IMR-90 (cell line): Measurements from ENCODE around the gene ZNF41. TPM values are rescaled to one million over a fixed set of nuclear protein-coding genes. Genes with fewer than 3 reads are reported as not detected.

Experiments
- ATAC-seq: fragments of 200-7000 bp; cut with Tn5 transposase; 2 replicates; pipeline ENCODE4 v1.9.1; 2020; ENCODE audit warnings: low read depth, mild to moderate bottlenecking, moderate library complexity
- BruUV-seq: library from RNA; stranded (reverse); fragments of 400-500 nt; replicated peaks from 2 replicates; lab custom pipeline; 2021; lab: Mats Ljungman, UMichigan
- CTCF ChIA-PET: fragments of 300-600 bp; formaldehyde crosslinking; extraction: SDS; loops from one replicate; lab custom pipeline; 2021; ENCODE audit warnings: antibody characterized with exemption; lab: Yijun Ruan, JAX
- POLR2A ChIA-PET: fragments of 300-600 bp; sonication (Branson Sonifier 250); formaldehyde crosslinking; loops from one replicate; lab custom pipeline; 2022; ENCODE audit warnings: antibody characterized with exemption; ENCODE audit not compliant: unreplicated experiment; lab: Charles Lee
- DNase-seq: peaks from one replicate; pipeline ENCODE4 v3.0.0; 2013
- H2AFZ ChIP-seq: replicated peaks from 2 replicates; pipeline ENCODE3; 2013; ENCODE audit warnings: low read length, mild to moderate bottlenecking; ENCODE audit not compliant: poor library complexity
- H2AK5ac ChIP-seq: 2 replicates; pipeline ENCODE4 v1.6.1; 2013; ENCODE audit warnings: low read depth, low read length, inconsistent platforms
- H2AK9ac ChIP-seq: replicated peaks from 2 replicates; pipeline ENCODE3; 2013; ENCODE audit warnings: mild to moderate bottlenecking, low read depth, low read length, moderate library complexity; ENCODE audit not compliant: poor library complexity
- H2BK120ac ChIP-seq: 2 replicates; pipeline ENCODE4 v1.6.1; 2013; ENCODE audit warnings: low read depth, low read length, inconsistent platforms
- H2BK15ac ChIP-seq: 3 replicates; pipeline ENCODE4 v1.6.1; 2013; ENCODE audit warnings: low read depth, low read length, inconsistent platforms
- H2BK20ac ChIP-seq: 2 replicates; pipeline ENCODE4 v1.6.1; 2013; ENCODE audit warnings: low read depth, mild to moderate bottlenecking, inconsistent platforms, low read length, moderate library complexity
- H2BK5ac ChIP-seq: 2 replicates; pipeline ENCODE4 v1.6.1; 2013; ENCODE audit warnings: mild to moderate bottlenecking, low read depth, low read length, inconsistent platforms; ENCODE audit not compliant: poor library complexity, severe bottlenecking
- H3K14ac ChIP-seq: replicated peaks from 2 replicates; pipeline ENCODE4 v1.6.1; 2013; ENCODE audit warnings: low read depth, low read length, inconsistent platforms
- H3K18ac ChIP-seq: 2 replicates; pipeline ENCODE4 v1.6.1; 2013; ENCODE audit warnings: low read depth, low read length, control low read depth
- H3K23ac ChIP-seq: 2 replicates; pipeline ENCODE4 v1.6.1; 2013; ENCODE audit warnings: low read depth, low read length, inconsistent platforms
- H3K27ac ChIP-seq: 2 replicates; pipeline ENCODE4 v1.5.1; 2013; ENCODE audit warnings: mild to moderate bottlenecking, control low read depth, low read length; ENCODE audit not compliant: insufficient read depth
- H3K27me3 ChIP-seq: 2 replicates; pipeline ENCODE4 v1.6.1; 2013; ENCODE audit warnings: low read length; ENCODE audit not compliant: control insufficient read depth, insufficient read depth
- H3K36me3 ChIP-seq: 2 replicates; pipeline ENCODE4 v1.6.1; 2013; ENCODE audit warnings: low read length, mixed read lengths; ENCODE audit not compliant: control insufficient read depth, insufficient read depth
- H3K4ac ChIP-seq: 2 replicates; pipeline ENCODE4 v1.6.1; 2013; ENCODE audit warnings: low read depth, low read length, inconsistent platforms
- H3K4me1 ChIP-seq: 2 replicates; pipeline ENCODE4 v1.6.1; 2013; ENCODE audit warnings: low read length, mixed read lengths; ENCODE audit not compliant: control insufficient read depth, insufficient read depth
- H3K4me2 ChIP-seq: 2 replicates; pipeline ENCODE4 v1.6.1; 2013; ENCODE audit warnings: low read depth, mild to moderate bottlenecking, control low read depth, low read length, moderate library complexity
- H3K4me3 ChIP-seq: 2 replicates; pipeline ENCODE4 v1.5.1; 2013; ENCODE audit warnings: low read depth, mild to moderate bottlenecking, control low read depth, low read length, moderate library complexity; ENCODE audit not compliant: insufficient read depth
- H3K56ac ChIP-seq: 2 replicates; pipeline ENCODE4 v1.6.1; 2013; ENCODE audit warnings: low read length, inconsistent platforms; ENCODE audit not compliant: insufficient read depth; ENCODE audit errors: extremely low read depth
- H3K79me1 ChIP-seq, 2 experiments: 2 replicates each; pipeline ENCODE4 v1.6.1; 2013; ENCODE audit warnings: low read length in 2 of 2, inconsistent platforms in 1 of 2, low read depth in 1 of 2
- H3K9ac ChIP-seq: 2 replicates; pipeline ENCODE4 v1.6.1; 2013; ENCODE audit warnings: low read depth, low read length, control low read depth
- H3K9me1 ChIP-seq: 2 replicates; pipeline ENCODE4 v1.6.1; 2013; ENCODE audit warnings: low read length, inconsistent platforms; ENCODE audit not compliant: insufficient read depth
- H3K9me3 ChIP-seq: 2 replicates; pipeline ENCODE4 v1.6.1; 2013; ENCODE audit warnings: low read length; ENCODE audit not compliant: control insufficient read depth, insufficient read depth
- H4K20me1 ChIP-seq: 2 replicates; pipeline ENCODE4 v1.6.1; 2013; ENCODE audit warnings: low read length, inconsistent platforms; ENCODE audit not compliant: insufficient read depth
- H4K5ac ChIP-seq: 2 replicates; pipeline ENCODE4 v1.6.1; 2013; ENCODE audit warnings: mild to moderate bottlenecking, low read depth, low read length, control low read depth
- H4K8ac ChIP-seq, 2 experiments: 2 replicates each; pipeline ENCODE4 v1.6.1; 2013; ENCODE audit warnings: low read depth in 2 of 2, low read length in 2 of 2, control low read depth in 1 of 2, inconsistent platforms in 1 of 2
- H4K91ac ChIP-seq: 2 replicates; pipeline ENCODE4 v1.6.1; 2013; ENCODE audit warnings: low read depth, low read length, inconsistent platforms; ENCODE audit not compliant: insufficient read depth
- BHLHE40 ChIP-seq: fragments of 150-350 bp; IDR thresholded peaks from 2 replicates; pipeline ENCODE4 v1.6.1; 2016; ENCODE audit warnings: mild to moderate bottlenecking, low read depth, low read length
- CEBPB ChIP-seq: IDR thresholded peaks from 2 replicates; pipeline ENCODE4 v1.6.1; 2012; ENCODE audit warnings: low read depth, low read length, improper control_type of control experiment
- CHD1 ChIP-seq: IDR thresholded peaks from 2 replicates; pipeline ENCODE4 v1.6.1; 2012; ENCODE audit warnings: low read depth, low read length, improper control_type of control experiment
- FOS ChIP-seq: fragments of 150-350 bp; IDR thresholded peaks from 2 replicates; pipeline ENCODE4 v1.6.1; 2016; ENCODE audit warnings: low read depth, low read length
- MAZ ChIP-seq: IDR thresholded peaks from 2 replicates; pipeline ENCODE4 v1.6.1; 2012; ENCODE audit warnings: low read depth, mild to moderate bottlenecking, low read length, improper control_type of control experiment, moderate library complexity, borderline replicate concordance
- MXI1 ChIP-seq: IDR thresholded peaks from 2 replicates; pipeline ENCODE4 v1.6.1; 2012; ENCODE audit warnings: low read depth, mild to moderate bottlenecking, low read length, moderate library complexity, borderline replicate concordance
- NFE2L2 ChIP-seq: fragments of 150-350 bp; IDR thresholded peaks from 2 replicates; pipeline ENCODE4 v1.6.1; 2016; ENCODE audit warnings: low read depth, mild to moderate bottlenecking, low read length
- POLR2A ChIP-seq: IDR thresholded peaks from 2 replicates; pipeline ENCODE4 v1.6.1; 2012; ENCODE audit warnings: mild to moderate bottlenecking, low read depth, low read length
- RAD21 ChIP-seq: IDR thresholded peaks from 2 replicates; pipeline ENCODE4 v1.6.1; 2012; ENCODE audit warnings: low read length, improper control_type of control experiment
- RFX5 ChIP-seq: IDR thresholded peaks from 2 replicates; pipeline ENCODE4 v1.8.0; 2012; ENCODE audit warnings: low read depth, mild to moderate bottlenecking, low read length, moderate library complexity
- SMC3 ChIP-seq: fragments of 150-350 bp; IDR thresholded peaks from 2 replicates; pipeline ENCODE4 v1.6.1; 2016; ENCODE audit warnings: low read depth, mild to moderate bottlenecking, antibody characterized with exemption, low read length, moderate library complexity
- USF2 ChIP-seq: fragments of 150-350 bp; IDR thresholded peaks from 2 replicates; pipeline ENCODE4 v1.6.1; 2017; ENCODE audit warnings: mild to moderate bottlenecking, antibody characterized with exemption, low read length, low read depth
- WGBS, 2 experiments: methylation state at CpG; one replicate each; pipeline versions ENCODE4 v1.1.5 to v1.1.7; 2013; ENCODE audit warnings: missing lambda C conversion rate in 2 of 2; ENCODE audit not compliant: insufficient read length in 1 of 2; ENCODE audit errors: extremely low coverage in 2 of 2; 5-methylcytosine and 5-hydroxymethylcytosine counted together
- dilution Hi-C: fragments of 300-500 bp; cut with HindIII; formaldehyde crosslinking; loops from one replicate; pipeline ENCODE4 v1.14.3; 2018; ENCODE audit warnings: low sequenced_read_pairs; ENCODE audit not compliant: unreplicated experiment
- in situ Hi-C: fragments of 300-500 bp; cut with MboI; formaldehyde crosslinking; loops from 3 replicates; pipeline ENCODE4 v1.14.3; 2019; ENCODE audit warnings: low sequenced_read_pairs, inconsistent platforms, mixed read lengths
- intact Hi-C: fragments of 100-400 bp; cut with micrococcal nuclease; formaldehyde crosslinking; loops from 2 replicates; pipeline ENCODE4 v1.10.0; 2022
- polyA plus RNA-seq, 3 experiments: library from polyadenylated mRNA; depleted of rRNA; stranded (reverse); fragments of >200 nt; gene quantifications; 2 replicates each; pipeline ENCODE4 v1.2.3, GENCODE V29; 2012; ENCODE audit warnings: low replicate concordance in 1 of 3
- total RNA-seq: library from RNA; depleted of rRNA; stranded (reverse); fragments of >200 nt; gene quantifications from 2 replicates; pipeline ENCODE4 v1.2.3, GENCODE V29; 2012
- TF ChIP-seq, protein P1 (sequence below): fragments of 150-350 bp; IDR thresholded peaks from 2 replicates; pipeline ENCODE4 v1.6.1; 2016; ENCODE audit warnings: low read depth, mild to moderate bottlenecking, low read length, moderate library complexity, borderline replicate concordance

Gene ZNF41
- total and polyA plus RNA-seq, 2 of the 4 experiments (the other 2 are of a cell fraction) = 2.8 to 8.1 TPM

DNA sequence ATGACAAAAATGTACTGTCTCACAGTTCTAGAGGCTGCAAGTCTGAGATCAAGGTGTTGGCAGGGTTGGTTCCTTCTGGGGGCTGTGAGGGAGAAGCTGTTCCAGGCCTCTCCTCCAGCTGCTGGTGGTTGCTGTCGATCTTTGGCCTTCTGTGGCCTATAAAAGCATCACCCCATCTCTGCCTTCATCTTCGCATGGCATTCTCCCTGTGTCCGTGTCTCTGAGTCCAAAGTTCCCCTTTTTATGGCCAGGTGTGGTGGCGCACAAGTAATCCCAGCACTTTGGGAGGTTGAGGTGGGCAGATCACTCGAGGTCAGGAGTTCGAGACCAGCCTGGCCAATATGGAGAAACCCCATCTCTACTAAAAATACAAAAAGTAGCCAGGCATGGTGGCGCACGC, 46.5 kb upstream of the ZNF41 start:
- Histone ChIP-seq H2AK5ac (no peak overlapping the region), H3K4me3 (no peak overlapping the region), H3K23ac (no peak overlapping the region), H3K4me1 (0 out of 2 replicates have a peak, but pooled peaks cover 2% of the 10 kb centered on the region), H4K20me1 (no peaks in the 10 kb centered on the region), H2BK120ac (no peak overlapping the region), H3K4ac (no peak overlapping the region), H3K27ac (no peak overlapping the region), H2AK9ac (no peak overlapping the region), H2BK15ac (no peak overlapping the region), H4K91ac (no peak overlapping the region), H3K9me1 (no peaks in the 10 kb centered on the region), H3K4me2 (no peak overlapping the region), H3K79me1 (no peaks in the 10 kb centered on the region; a peak in 1 of 4 replicates), H4K8ac (no peak overlapping the region), H2BK5ac (no peak overlapping the region), H2AFZ (no peak overlapping the region), H3K9ac (no peak overlapping the region), H4K5ac (no peak overlapping the region), H3K36me3 (no peaks in the 10 kb centered on the region), H3K14ac (no peak overlapping the region), H3K18ac (no peak overlapping the region), H3K27me3 (no peaks in the 10 kb centered on the region), H3K56ac (no peak overlapping the region), H3K9me3 (no peaks in the 10 kb centered on the region), H2BK20ac (no peak overlapping the region)
- in situ Hi-C loops (loop anchor here (10.0 to 25.0 kb wide), 2 partner anchors 335 to 508 kb away; partner anchors contain the start of gene UBA1), intact Hi-C loops (loop anchor here (10.0 kb wide), 1 partner anchor 145 kb away; no protein-coding TSS in a partner anchor), dilution Hi-C loops (no loop called here)
- BruUV-seq = no TSS peak
- TF ChIP-seq, protein P1, sequence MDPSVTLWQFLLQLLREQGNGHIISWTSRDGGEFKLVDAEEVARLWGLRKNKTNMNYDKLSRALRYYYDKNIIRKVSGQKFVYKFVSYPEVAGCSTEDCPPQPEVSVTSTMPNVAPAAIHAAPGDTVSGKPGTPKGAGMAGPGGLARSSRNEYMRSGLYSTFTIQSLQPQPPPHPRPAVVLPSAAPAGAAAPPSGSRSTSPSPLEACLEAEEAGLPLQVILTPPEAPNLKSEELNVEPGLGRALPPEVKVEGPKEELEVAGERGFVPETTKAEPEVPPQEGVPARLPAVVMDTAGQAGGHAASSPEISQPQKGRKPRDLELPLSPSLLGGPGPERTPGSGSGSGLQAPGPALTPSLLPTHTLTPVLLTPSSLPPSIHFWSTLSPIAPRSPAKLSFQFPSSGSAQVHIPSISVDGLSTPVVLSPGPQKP = no peak
- TF ChIP-seq MXI1 (no peak), CHD1 (no peak), RAD21 (no peak), RFX5 (no peak), USF2 (no peak), SMC3 (no peak), POLR2A (no peak), CEBPB (no peak), FOS (no peak), NFE2L2 (no peak), BHLHE40 (no peak), MAZ (no peak)
- WGBS, 2 experiments = no CpG with 5 or more reads among the region's 8 CpGs
- ChIA-PET CTCF (no interaction called here), POLR2A (no interaction called here)
- ATAC-seq = no peak
- DNase-seq = no peak
